AG08396 (cell line): ENCODE data around the gene ACAP1.

Source experiments
- DNase-seq: peaks from one replicate; pipeline ENCODE4 v3.0.0; 2012; ENCODE audit warnings: low spot score, mixed read lengths

The ACAP1 gene

GRCh38 chr17:7391307-7391706, 55.0 kb downstream of the ACAP1 start:
- no peak for DNase-seq

- DNase-seq, result no peak
Observed at GRCh38 chr17:7392696-7393612, 56.6 kb downstream of the ACAP1 start.

GRCh38 chr17:7393613-7394451, 57.5 kb downstream of the ACAP1 start:
- DNase-seq, result peak; percentile 71

GRCh38 chr17:7394452-7395191, 58.3 kb downstream of the ACAP1 start, which contains the start of gene PLSCR3:
PLSCR3 (minus strand) TSS chr17:7394525; CDS start chr17:7394110, 415 bp downstream.
- peak; percentile 96 for DNase-seq

- DNase-seq, result no peak
Observed at GRCh38 chr17:7396147-7396546, 59.8 kb downstream of the ACAP1 start.

GRCh38 chr17:7398612-7399011, 62.3 kb downstream of the ACAP1 start:
- DNase-seq, result no peak
